Colonic mucosa (tissue), 4 donors: Measurements from ENCODE around the gene PSMC3. TPM values are rescaled to one million over a fixed set of nuclear protein-coding genes. Genes with fewer than 3 reads are reported as not detected.

Source experiments
- DNase-seq: peaks from one replicate; pipeline ENCODE4 v3.0.0-alpha.2; 2020
- H3K27ac ChIP-seq: fragments of 200-600 bp; one replicate; pipeline ENCODE4 v1.8.0; 2021
- H3K27me3 ChIP-seq: fragments of 200-600 bp; one replicate; pipeline ENCODE4 v1.8.0; 2021
- H3K36me3 ChIP-seq: fragments of 200-600 bp; one replicate; pipeline ENCODE4 v1.8.0; 2021
- H3K4me1 ChIP-seq: fragments of 200-600 bp; one replicate; pipeline ENCODE4 v1.8.0; 2021; ENCODE audit warnings: mild to moderate bottlenecking
- H3K4me3 ChIP-seq: fragments of 200-600 bp; one replicate; pipeline ENCODE4 v1.8.0; 2021
- H3K9ac ChIP-seq, 2 donors: one replicate each; pipeline ENCODE4 v1.7.0; 2013; ENCODE audit warnings: control low read depth in 2 of 2, low read depth in 2 of 2, low read length in 2 of 2
- H3K9me3 ChIP-seq: fragments of 200-600 bp; one replicate; pipeline ENCODE4 v1.8.0; 2021
- CTCF ChIP-seq: fragments of 200-600 bp; IDR thresholded peaks from one replicate; pipeline ENCODE4 v1.8.0; 2022; ENCODE audit warnings: antibody characterized with exemption, mild to moderate bottlenecking
- intact Hi-C: fragments of 100-400 bp; cut with DNase I; formaldehyde crosslinking; loops from one replicate; pipeline ENCODE4 v1.14.1; 2022
- total RNA-seq, 2 donors: library from RNA; stranded (reverse); fragmentation: NEBNext Ultra II Directional in 1 of 2; extraction: Animal tissue kit (Norgen Biotek cat#: 25700) in 1 of 2; gene quantifications; one replicate each; pipeline ENCODE4 v1.2.1, GENCODE V29; 2021
- donor health status: healthy.
- donor health status: DM: no; HTN: no; CAD: no.
- donor health status: DM: no; HTN: no; CAD: no.

Gene PSMC3
- total RNA-seq, 2 donors from 2014 or later = 74.4 to 152 TPM

- Histone ChIP-seq H3K27me3 (no peaks in the 10 kb centered on the region), H3K9me3 (no peaks in the 10 kb centered on the region), H3K36me3 (no peaks in the 10 kb centered on the region), H3K9ac (no peak within 1 kb of the TSS), H3K27ac (no peak within 1 kb of the TSS), H3K4me1 (no peaks in the 10 kb centered on the region), H3K4me3 (no peak within 1 kb of the TSS)
- no peak for DNase-seq
- no peak for TF ChIP-seq CTCF
- intact Hi-C loops = no loop called here
Observed at GRCh38 chr11:47448566-47449427, 22.6 kb upstream of the PSMC3 start, which contains the start of gene RAPSN. Gene RAPSN, minus strand, starts transcription at chr11:47449136. Its CDS starts 172 bp downstream, at chr11:47448964.

- H3K27me3 ChIP-seq = no peaks in the 10 kb centered on the region
- no peak for DNase-seq
- TF ChIP-seq CTCF = no peak
- no peak overlapping the region for H3K9ac ChIP-seq
- no peaks in the 10 kb centered on the region for H3K4me1 ChIP-seq
- no peak overlapping the region for H3K27ac ChIP-seq
- intact Hi-C loops = no loop called here
- no peaks in the 10 kb centered on the region for H3K9me3 ChIP-seq
- H3K36me3 ChIP-seq = no peaks in the 10 kb centered on the region
- H3K4me3 ChIP-seq = no peak overlapping the region
Observed at GRCh38 chr11:47447906-47448305, 21.7 kb upstream of the PSMC3 start.

GRCh38 chr11:47446833-47447232 is 20.6 kb upstream of the PSMC3 start:
- TF ChIP-seq CTCF = no peak
- no peaks in the 10 kb centered on the region for H3K4me1 ChIP-seq
- no peak overlapping the region for H3K27ac ChIP-seq
- no peak overlapping the region for H3K9ac ChIP-seq
- intact Hi-C loops = no loop called here
- H3K27me3 ChIP-seq = no peaks in the 10 kb centered on the region
- H3K4me3 ChIP-seq = no peak overlapping the region
- H3K9me3 ChIP-seq = no peaks in the 10 kb centered on the region
- no peaks in the 10 kb centered on the region for H3K36me3 ChIP-seq
- no peak for DNase-seq

- TF ChIP-seq CTCF = no peak
- no peaks in the 10 kb centered on the region for H3K4me1 ChIP-seq
- no peaks in the 10 kb centered on the region for H3K36me3 ChIP-seq
- DNase-seq = no peak
- no peak overlapping the region for H3K9ac ChIP-seq
- no peak overlapping the region for H3K4me3 ChIP-seq
- no peak overlapping the region for H3K27ac ChIP-seq
- no peaks in the 10 kb centered on the region for H3K27me3 ChIP-seq
- no peaks in the 10 kb centered on the region for H3K9me3 ChIP-seq
- intact Hi-C loops = no loop called here
Observed at GRCh38 chr11:47445840-47446239, 19.6 kb upstream of the PSMC3 start.

GRCh38 chr11:47443817-47444216 is 17.6 kb upstream of the PSMC3 start:
- no peaks in the 10 kb centered on the region for H3K4me1 ChIP-seq
- H3K9me3 ChIP-seq = no peaks in the 10 kb centered on the region
- no peak overlapping the region for H3K4me3 ChIP-seq
- H3K9ac ChIP-seq = no peak overlapping the region
- no peaks in the 10 kb centered on the region for H3K27me3 ChIP-seq
- H3K36me3 ChIP-seq = no peaks in the 10 kb centered on the region
- no peak for DNase-seq
- TF ChIP-seq CTCF = no peak
- H3K27ac ChIP-seq = no peak overlapping the region
- intact Hi-C loops = no loop called here
